Kasumi-1 (cell line): ENCODE measurements around the gene LMBRD2.

Experiments used
- DNase-seq, 2 experiments: peaks; one replicate each; lab custom pipeline; 2025; lab: John Stamatoyannopoulos, UW

The LMBRD2 gene

GRCh38 chr5:36049949-36050348 lies 101.7 kb downstream of the LMBRD2 start:
- DNase-seq: no peak
